GM21619 (cell line): ENCODE results near the gene PDZD7.

ENCODE experiments used
- ATAC-seq: cut with Tn5 transposase; IDR thresholded peaks from one replicate; pipeline ENCODE4 v1.9.1; 2021; ENCODE audit not compliant: unreplicated experiment

The PDZD7 gene

GRCh38 chr10:101031128-101031795, at the start of gene PDZD7, which contains the start of gene SFXN3:
Gene PDZD7 (minus strand): TSS chr10:101031129. CDS start chr10:101030219, 910 bp downstream.
Gene SFXN3 (plus strand): TSS chr10:101031234. CDS start chr10:101034695, 3,461 bp downstream.
- peak; percentile 92 for ATAC-seq

GRCh38 chr10:101079874-101080273, 48.9 kb upstream of the PDZD7 start:
- ATAC-seq: no peak

- ATAC-seq: no peak
Measured at GRCh38 chr10:101076630-101077029, 45.7 kb upstream of the PDZD7 start.

- no peak for ATAC-seq
Measured at GRCh38 chr10:101075775-101076174, 44.8 kb upstream of the PDZD7 start.

GRCh38 chr10:101073631-101074030, 42.7 kb upstream of the PDZD7 start:
- ATAC-seq: no peak

GRCh38 chr10:101072923-101073322, 42.0 kb upstream of the PDZD7 start:
- no peak for ATAC-seq

GRCh38 chr10:101071885-101072433, 41.0 kb upstream of the PDZD7 start:
- no peak for ATAC-seq

GRCh38 chr10:101071267-101071884, 40.4 kb upstream of the PDZD7 start:
- no peak for ATAC-seq

- ATAC-seq: no peak
Measured at GRCh38 chr10:101070098-101070497, 39.2 kb upstream of the PDZD7 start.

GRCh38 chr10:101069441-101069840, 38.5 kb upstream of the PDZD7 start:
- ATAC-seq: no peak

GRCh38 chr10:101067356-101068083, 36.6 kb upstream of the PDZD7 start:
- peak; percentile 43 for ATAC-seq

GRCh38 chr10:101066896-101067355, 36.0 kb upstream of the PDZD7 start:
- no peak for ATAC-seq

GRCh38 chr10:101066146-101066895, 35.4 kb upstream of the PDZD7 start:
- peak; percentile 37 for ATAC-seq

- no peak for ATAC-seq
Measured at GRCh38 chr10:101065481-101066145, 34.7 kb upstream of the PDZD7 start.

GRCh38 chr10:101064415-101065030, 33.6 kb upstream of the PDZD7 start:
- no peak for ATAC-seq

GRCh38 chr10:101063548-101064414, 32.9 kb upstream of the PDZD7 start:
- ATAC-seq: no peak

GRCh38 chr10:101063050-101063525, 32.2 kb upstream of the PDZD7 start:
- no peak for ATAC-seq

- no peak for ATAC-seq
Measured at GRCh38 chr10:101062232-101063049, 31.5 kb upstream of the PDZD7 start.
